Kidney (tissue), 14 donors: ENCODE measurements around the gene DNASE1L2. TPM values are rescaled to one million over a fixed set of nuclear protein-coding genes. Genes with fewer than 3 reads are reported as not detected.

ENCODE experiments used
- DNase-seq, 5 donors: peaks; one replicate each; pipeline ENCODE4 v3.0.0-alpha.2; 2013 to 2020
- FAIRE-seq: peaks from 2 replicates; lab custom pipeline; 2012; peaks lifted over from hg19 to GRCh38; lab: Jason Lieb, UNC
- H3K27ac ChIP-seq, 2 donors: one replicate each; pipeline ENCODE4 v1.7.0; 2013; ENCODE audit warnings: low read depth in 2 of 2, low read length in 2 of 2, inconsistent platforms in 1 of 2
- H3K27me3 ChIP-seq: one replicate; pipeline ENCODE4 v1.7.1; 2013; ENCODE audit warnings: low read length, inconsistent platforms; ENCODE audit not compliant: control insufficient read depth, insufficient read depth
- H3K36me3 ChIP-seq, 3 donors: one replicate each; pipeline versions ENCODE4 v1.7.0 to v1.7.1; 2013; ENCODE audit warnings: low read length in 3 of 3, control low read depth in 1 of 3, inconsistent platforms in 1 of 3; ENCODE audit not compliant: insufficient read depth in 3 of 3, control insufficient read depth in 2 of 3
- H3K4me1 ChIP-seq, 3 donors: one replicate each; pipeline versions ENCODE4 v1.7.0 to v1.7.1; 2013; ENCODE audit warnings: low read length in 3 of 3, inconsistent platforms in 1 of 3, low read depth in 1 of 3; ENCODE audit not compliant: control insufficient read depth in 2 of 3, insufficient read depth in 2 of 3
- H3K4me3 ChIP-seq, 3 donors: one replicate each; pipeline versions ENCODE4 v1.7.0 to v1.8.1; 2013; ENCODE audit warnings: low read length in 3 of 3, control low read depth in 1 of 3, inconsistent platforms in 1 of 3
- H3K9ac ChIP-seq, 3 donors: one replicate each; pipeline versions ENCODE4 v1.7.0 to v1.7.1; 2013; ENCODE audit warnings: low read length in 3 of 3, control low read depth in 1 of 3, inconsistent platforms in 1 of 3
- H3K9me3 ChIP-seq, 3 donors: one replicate each; pipeline versions ENCODE4 v1.7.0 to v1.7.1; 2013; ENCODE audit warnings: low read length in 3 of 3, control low read depth in 1 of 3, inconsistent platforms in 1 of 3; ENCODE audit not compliant: control insufficient read depth in 2 of 3, insufficient read depth in 1 of 3
- CTCF ChIP-seq: IDR thresholded peaks from 3 replicates; pipeline ENCODE4 v1.5.1; 2012; ENCODE audit warnings: mild to moderate bottlenecking, moderate library complexity, borderline replicate concordance; ENCODE audit not compliant: insufficient read depth; ENCODE audit errors: extremely low read depth
- intact Hi-C: fragments of 100-400 bp; cut with DNase I; formaldehyde crosslinking; loops from one replicate; pipeline ENCODE4 v1.11.1; 2022
- polyA plus RNA-seq: library from polyadenylated mRNA; stranded (reverse); fragments of 350-450 nt; fragmentation: Illumina TruSeq; extraction: RNeasy Lipid Tissue Mini Kit (QIAGEN cat#74804); gene quantifications from one replicate; pipeline ENCODE4 v1.2.3, GENCODE V29; 2014; ENCODE audit warnings: low read depth, low replicate concordance; ENCODE audit not compliant: insufficient read depth
- total RNA-seq: library from RNA; stranded (reverse); fragmentation: NEBNext Ultra II Directional; extraction: Animal tissue kit (Norgen Biotek cat#: 25700); gene quantifications from one replicate; pipeline ENCODE4 v1.2.1, GENCODE V29; 2021
- donor health status: control.
- donor health status: control.
- donor health status: control.
- donor health status: control.
- donor health status: control.
- donor health status: DM: yes; HTN: yes; CAD: no.
- donor health status: Normal renal cell carcinoma (clear cell type).

DNASE1L2 gene
- total and polyA plus RNA-seq, 2 donors from 2014 or later, result 0.88 TPM

GRCh38 chr16:2280461-2280860 lies 44.2 kb downstream of the DNASE1L2 start:
- Histone ChIP-seq H3K36me3 (no peaks in the 10 kb centered on the region), H3K9me3 (no peaks in the 10 kb centered on the region), H3K27ac (no peak overlapping the region), H3K4me1 (no peaks in the 10 kb centered on the region), H3K9ac (no peak overlapping the region), H3K4me3 (no peak overlapping the region), H3K27me3 (no peaks in the 10 kb centered on the region)
- DNase-seq, result no peak
- FAIRE-seq, result no peak
- intact Hi-C loops, result no loop called here
- TF ChIP-seq CTCF, result no peak

- H3K4me3 ChIP-seq, result no peak overlapping the region
- no peak for TF ChIP-seq CTCF
- no peaks in the 10 kb centered on the region for H3K27me3 ChIP-seq
- DNase-seq (no peak), FAIRE-seq (no peak)
- no peak overlapping the region for H3K27ac ChIP-seq
- intact Hi-C loops, result no loop called here
- H3K4me1 ChIP-seq, result no peaks in the 10 kb centered on the region
- H3K9me3 ChIP-seq, result no peaks in the 10 kb centered on the region
- no peak overlapping the region for H3K9ac ChIP-seq
- no peaks in the 10 kb centered on the region for H3K36me3 ChIP-seq
These were observed 44.8 kb downstream of the DNASE1L2 start for GRCh38 chr16:2280981-2281542.

- Histone ChIP-seq H3K36me3 (no peaks in the 10 kb centered on the region), H3K27me3 (no peaks in the 10 kb centered on the region), H3K9ac (no peak overlapping the region), H3K4me3 (no peak overlapping the region), H3K4me1 (no peaks in the 10 kb centered on the region), H3K9me3 (no peaks in the 10 kb centered on the region), H3K27ac (no peak overlapping the region)
- no peak for FAIRE-seq
- DNase-seq, result no peak
- intact Hi-C loops, result no loop called here
- TF ChIP-seq CTCF, result no peak
These were observed 46.0 kb downstream of the DNASE1L2 start for GRCh38 chr16:2282262-2282661.
